ENCODE measurements around the gene COL13A1. TPM values are rescaled to one million over a fixed set of nuclear protein-coding genes. Genes with fewer than 3 reads are reported as not detected.

COL13A1 gene
- total RNA-seq, 1 experiment from 2014 or later = 3.6 TPM

DNA sequence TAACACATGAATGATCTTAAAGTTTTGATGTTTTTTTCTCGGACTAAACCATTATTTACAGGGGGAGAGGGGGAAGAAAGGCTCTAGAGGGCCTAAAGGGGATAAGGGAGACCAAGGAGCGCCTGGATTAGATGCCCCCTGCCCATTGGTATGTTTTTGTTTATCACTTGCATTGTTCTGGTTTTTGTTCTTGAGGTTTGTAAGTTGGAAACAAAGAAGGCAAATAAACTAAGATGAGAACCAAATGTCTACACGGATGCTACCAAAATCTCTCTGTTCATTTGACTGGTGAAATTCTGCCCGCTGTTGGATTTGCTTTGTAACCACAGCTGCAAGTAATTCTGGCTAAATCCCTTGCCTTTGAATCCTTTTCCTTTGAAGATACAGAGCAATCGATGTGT is 151.1 kb downstream of the COL13A1 start:
- H3K27me3 ChIP-seq (ENCODE audit: insufficient read depth, low read length) = no peaks in the 10 kb centered on the region
- no peak overlapping the region for H3K56ac ChIP-seq (ENCODE audit: insufficient read length, low read depth, low read length)
- Mint-ChIP-seq H3K36me3 (ENCODE audit: insufficient read depth in 1 of 3, low read depth in 3 of 3) (no peaks in the 10 kb centered on the region; a peak in 1 of 7 replicates), H3K27me3 (ENCODE audit: low read depth) (peaks cover 49% of the 10 kb centered on the region), H3K4me3 (no peak overlapping the region), H3K9me3 (no peaks in the 10 kb centered on the region; a peak in 1 of 5 replicates), H3K27ac (peak overlapping the region in 1 of 3 experiments; percentile 93; a peak in 2 of 7 replicates), H3K4me1 (peaks cover 29 to 53% of the 10 kb centered on the region in 2 experiments)
- no peak overlapping the region for H2BK15ac ChIP-seq (ENCODE audit: low read depth, low read length)
- no peak overlapping the region for H3K14ac ChIP-seq (ENCODE audit: insufficient read depth, low read length)
- no peak overlapping the region for H2AK5ac ChIP-seq (ENCODE audit: insufficient read length, low read length)
- no peaks in the 10 kb centered on the region for H3K9me3 ChIP-seq (ENCODE audit: control insufficient read depth, low read depth, low read length)
- H2BK20ac ChIP-seq (ENCODE audit: low read depth, low read length, poor library complexity, severe bottlenecking) = no peak overlapping the region
- H3K4me2 ChIP-seq (ENCODE audit: insufficient read depth, insufficient read length, low read length) = no peak overlapping the region
- no peaks in the 10 kb centered on the region for H3K79me2 ChIP-seq (ENCODE audit: insufficient read depth, low read length)
- H3K23me2 ChIP-seq (ENCODE audit: insufficient read length, low read depth, low read length, poor library complexity, severe bottlenecking) = no peaks in the 10 kb centered on the region
- no peak overlapping the region for H3K23ac ChIP-seq (ENCODE audit: insufficient read length, low read depth, low read length)
- H3K9ac ChIP-seq (ENCODE audit: extremely low read depth, insufficient read length, low read length) = no peak overlapping the region
- H2AFZ ChIP-seq (ENCODE audit: low read length) = no peak overlapping the region
- H2BK5ac ChIP-seq (ENCODE audit: insufficient read length, low read length) = no peak overlapping the region
- H4K20me1 ChIP-seq (ENCODE audit: control insufficient read depth, insufficient read depth, insufficient read length) = no peaks in the 10 kb centered on the region
- no peak overlapping the region for H3K4ac ChIP-seq (ENCODE audit: low read depth, low read length)
- no CpG with 5 or more reads among the region's 5 CpGs for WGBS (ENCODE audit: extremely low coverage, insufficient read length, low lambda C conversion rate)
- no peak overlapping the region for H4K91ac ChIP-seq (ENCODE audit: insufficient read length, low read depth, low read length)
- TF ChIP-seq, protein P1, sequence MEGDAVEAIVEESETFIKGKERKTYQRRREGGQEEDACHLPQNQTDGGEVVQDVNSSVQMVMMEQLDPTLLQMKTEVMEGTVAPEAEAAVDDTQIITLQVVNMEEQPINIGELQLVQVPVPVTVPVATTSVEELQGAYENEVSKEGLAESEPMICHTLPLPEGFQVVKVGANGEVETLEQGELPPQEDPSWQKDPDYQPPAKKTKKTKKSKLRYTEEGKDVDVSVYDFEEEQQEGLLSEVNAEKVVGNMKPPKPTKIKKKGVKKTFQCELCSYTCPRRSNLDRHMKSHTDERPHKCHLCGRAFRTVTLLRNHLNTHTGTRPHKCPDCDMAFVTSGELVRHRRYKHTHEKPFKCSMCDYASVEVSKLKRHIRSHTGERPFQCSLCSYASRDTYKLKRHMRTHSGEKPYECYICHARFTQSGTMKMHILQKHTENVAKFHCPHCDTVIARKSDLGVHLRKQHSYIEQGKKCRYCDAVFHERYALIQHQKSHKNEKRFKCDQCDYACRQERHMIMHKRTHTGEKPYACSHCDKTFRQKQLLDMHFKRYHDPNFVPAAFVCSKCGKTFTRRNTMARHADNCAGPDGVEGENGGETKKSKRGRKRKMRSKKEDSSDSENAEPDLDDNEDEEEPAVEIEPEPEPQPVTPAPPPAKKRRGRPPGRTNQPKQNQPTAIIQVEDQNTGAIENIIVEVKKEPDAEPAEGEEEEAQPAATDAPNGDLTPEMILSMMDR (conservative IDR thresholded peaks at IDR 0.05) = no peak
- H2BK120ac ChIP-seq (ENCODE audit: low read depth, low read length, poor library complexity, severe bottlenecking) = no peak overlapping the region
- no peak overlapping the region for H4K5ac ChIP-seq (ENCODE audit: insufficient read length, low read depth, low read length)
- H4K8ac ChIP-seq (replicated peaks; ENCODE audit: insufficient read length, low read depth, low read length) = no peak overlapping the region
- no peak overlapping the region for H2BK12ac ChIP-seq (ENCODE audit: insufficient read length, low read depth, low read length)
- H3T11ph ChIP-seq (ENCODE audit: low read length) = no peak overlapping the region
- no peak overlapping the region for H3K27ac ChIP-seq (ENCODE audit: insufficient read length, low read depth, low read length)
- H3K79me1 ChIP-seq (ENCODE audit: insufficient read depth, low read depth, low read length, poor library complexity, severe bottlenecking) = no peaks in the 10 kb centered on the region
- no peak for DNase-seq
- peaks cover 3% of the 10 kb centered on the region; the same call in 1 of the 2 replicates for H3K4me1 ChIP-seq (ENCODE audit: insufficient read depth, low read length)
- no peak overlapping the region for H3K18ac ChIP-seq (ENCODE audit: insufficient read length, low read depth, low read length)

Data from H9 (cell line).